ENCODE data around the gene MYH6.
"Not testable (repeated sequence)": the region's sequence is repeated elsewhere in the genome, so short reads cannot be mapped to it uniquely, and the experiment has no call there.

The MYH6 gene

DNA sequence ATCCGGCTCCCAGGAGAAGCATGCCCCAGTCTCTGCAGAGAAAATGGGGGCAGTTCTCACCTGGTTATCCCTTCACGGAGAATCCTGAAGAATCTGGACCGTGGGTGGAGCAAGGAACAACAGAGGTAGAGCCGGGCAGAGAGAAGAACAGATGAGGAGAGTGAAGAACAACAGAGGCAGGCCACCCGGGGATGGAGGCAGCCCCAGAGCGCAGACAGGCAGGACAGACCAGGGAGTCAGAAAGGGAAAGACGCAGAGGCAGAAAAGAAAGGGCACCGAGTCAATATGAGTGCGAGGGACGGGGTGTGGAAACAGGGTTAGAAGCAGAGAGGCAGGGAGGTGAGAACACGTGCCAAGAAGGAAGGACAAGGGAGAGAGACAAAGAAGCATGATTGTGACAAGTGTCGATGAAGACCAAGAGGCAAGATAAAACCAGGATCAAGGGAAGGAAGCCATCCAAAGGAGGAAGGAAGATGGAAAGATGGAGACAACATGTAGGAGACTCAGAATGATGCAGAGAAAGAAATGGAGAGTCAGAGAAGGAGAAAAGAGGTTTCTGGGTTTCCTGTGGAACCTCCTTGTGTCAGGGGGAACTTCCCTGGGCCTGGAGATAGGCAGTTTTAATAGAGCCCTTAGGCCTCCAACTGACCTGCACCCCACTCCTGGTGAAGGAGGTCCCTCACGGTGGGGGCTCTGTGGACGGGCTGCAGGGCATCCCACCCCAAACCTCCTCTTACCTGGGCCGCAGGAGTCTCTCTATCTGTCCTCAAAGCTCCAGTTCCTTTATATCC is at the start of gene MYH6:
Gene MYH6, minus strand, starts transcription at position 758 of the 791 bp plus-strand sequence. CDS start 1,050 bp downstream, outside the sequence.
- no peak for DNase-seq

GRCh38 chr14:23456883-23457586 is 49.0 kb upstream of the MYH6 start:
- not testable (repeated sequence) for DNase-seq

DNA sequence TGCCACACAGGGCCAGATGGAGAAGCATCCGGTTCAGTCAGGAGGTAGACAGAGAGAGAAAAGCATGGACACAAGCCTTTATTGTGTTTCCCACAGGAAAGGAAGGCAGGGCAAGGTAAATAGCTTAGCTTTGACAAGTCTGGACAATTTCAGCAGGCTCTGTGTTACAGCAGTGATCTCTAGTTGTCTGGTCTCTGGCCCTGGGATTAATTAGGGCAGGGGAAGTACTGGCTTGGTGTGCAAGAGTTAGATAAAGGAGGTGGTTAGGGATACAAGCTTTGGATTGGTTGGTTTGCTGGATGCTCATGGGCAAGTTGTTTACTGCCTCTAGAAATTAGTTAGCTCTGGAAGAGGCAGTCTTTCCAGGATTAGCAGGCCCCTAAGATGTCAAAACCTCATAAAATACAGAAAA is 46.4 kb upstream of the MYH6 start:
- no peak for DNase-seq

DNA sequence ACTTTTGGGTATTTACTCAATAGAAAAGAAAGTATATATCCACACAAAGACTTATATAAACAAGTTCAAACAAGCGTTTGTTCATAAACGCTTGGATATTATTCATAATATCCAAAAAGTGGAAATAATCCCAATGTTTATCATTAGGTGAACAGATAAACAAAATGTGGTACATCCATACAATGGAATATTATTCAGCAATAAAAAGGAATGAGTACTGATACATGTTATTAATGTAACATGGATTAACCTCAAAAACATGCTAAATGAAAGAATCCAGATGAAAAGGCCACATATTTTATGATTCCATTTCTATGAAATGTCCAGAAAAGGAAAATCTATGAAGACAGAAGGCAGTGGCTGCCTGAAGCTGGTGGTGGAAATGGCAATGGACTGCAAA is 44.2 kb upstream of the MYH6 start:
- DNase-seq: no peak

GRCh38 chr14:23450379-23450778 is 42.3 kb upstream of the MYH6 start:
- DNase-seq: no peak

DNA sequence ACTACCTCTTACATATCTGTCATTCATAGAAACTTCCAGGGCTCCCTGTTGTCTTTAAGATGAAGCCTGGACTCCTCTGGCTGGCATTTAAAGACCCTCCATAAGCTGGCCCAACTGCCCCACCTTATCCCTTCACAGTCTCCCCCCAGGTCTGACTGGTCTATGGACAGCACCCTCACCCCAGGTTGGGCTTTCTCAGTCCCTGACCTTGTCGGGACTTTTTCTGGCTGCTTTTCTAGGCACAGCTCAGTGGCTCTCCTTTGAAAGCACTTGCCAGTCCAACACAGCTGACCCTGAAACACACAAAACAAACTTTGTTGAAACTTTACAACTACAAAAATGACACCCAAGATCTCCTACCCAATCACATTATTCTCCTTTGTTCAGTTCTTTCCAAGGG is 41.2 kb upstream of the MYH6 start:
- DNase-seq: no peak

DNA sequence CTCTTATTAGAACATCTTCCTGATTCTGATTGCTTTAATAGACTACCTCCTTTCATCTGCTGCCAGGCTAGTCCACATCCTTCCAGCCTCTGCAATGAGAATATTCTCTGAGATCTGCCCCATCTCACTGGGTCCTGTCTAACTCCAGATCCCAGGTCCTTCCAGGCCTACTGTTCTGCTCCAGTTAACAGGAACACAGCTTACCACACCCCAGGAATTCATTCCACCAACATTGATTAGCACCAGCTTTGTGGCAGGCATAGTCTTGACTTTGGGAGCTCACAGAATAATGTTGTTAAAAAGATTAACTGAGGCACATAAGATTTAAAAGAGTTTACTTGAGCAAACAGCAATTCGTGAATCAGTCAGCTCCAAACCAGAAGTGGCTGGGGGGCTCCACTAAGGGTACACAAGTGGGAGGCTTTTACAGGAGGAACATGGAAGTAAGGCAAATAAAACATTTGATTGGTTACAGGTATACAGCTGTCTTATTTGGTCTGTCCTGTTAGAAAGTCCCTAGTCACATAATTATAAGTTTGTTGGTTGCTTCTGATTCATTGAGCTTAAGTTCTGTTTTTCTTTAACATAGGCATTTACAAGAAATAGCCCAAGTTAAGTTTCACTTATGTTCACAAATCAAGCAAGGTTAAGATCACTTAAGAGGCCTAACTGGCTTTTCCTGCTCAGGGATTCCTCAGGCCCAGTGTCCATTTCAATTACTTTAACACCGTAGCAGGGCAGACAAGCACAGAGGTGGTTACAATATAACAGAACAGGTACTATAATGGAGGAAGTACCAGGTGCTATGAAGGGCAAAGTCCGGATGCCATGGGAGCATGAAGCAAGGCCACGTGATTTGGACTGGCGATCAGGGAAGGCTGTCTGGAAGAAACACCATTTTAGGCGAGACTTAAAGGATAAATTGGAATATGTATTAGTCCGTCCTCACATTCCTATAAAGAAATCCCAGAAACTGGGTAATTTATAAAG is 39.6 kb upstream of the MYH6 start:
- DNase-seq: no peak

- no peak for DNase-seq
Observed at GRCh38 chr14:23446291-23446851, 38.3 kb upstream of the MYH6 start.

GRCh38 chr14:23445773-23446172 is 37.7 kb upstream of the MYH6 start:
- DNase-seq: no peak

GRCh38 chr14:23444314-23444713 is 36.2 kb upstream of the MYH6 start:
- no peak for DNase-seq

DNA sequence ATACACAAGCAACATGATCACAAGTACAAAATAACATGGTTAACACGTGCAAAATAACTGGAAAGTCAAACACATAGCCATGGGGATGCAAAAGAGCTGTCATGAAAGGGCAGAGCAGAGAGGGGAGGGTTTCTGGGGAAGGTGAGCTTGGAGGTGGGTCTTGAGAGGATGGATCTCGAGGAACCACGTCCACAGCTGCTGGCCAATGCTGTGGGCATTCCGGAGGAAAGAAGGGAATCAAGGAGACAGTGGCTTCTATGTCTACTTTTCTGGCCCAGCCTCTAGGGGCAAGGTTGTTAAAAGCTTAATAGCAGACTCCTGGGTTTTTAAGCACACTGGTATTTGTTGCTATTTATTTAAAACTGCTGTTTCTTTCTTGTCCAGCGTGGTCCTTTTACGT is 35.8 kb upstream of the MYH6 start:
- no peak for DNase-seq

DNA sequence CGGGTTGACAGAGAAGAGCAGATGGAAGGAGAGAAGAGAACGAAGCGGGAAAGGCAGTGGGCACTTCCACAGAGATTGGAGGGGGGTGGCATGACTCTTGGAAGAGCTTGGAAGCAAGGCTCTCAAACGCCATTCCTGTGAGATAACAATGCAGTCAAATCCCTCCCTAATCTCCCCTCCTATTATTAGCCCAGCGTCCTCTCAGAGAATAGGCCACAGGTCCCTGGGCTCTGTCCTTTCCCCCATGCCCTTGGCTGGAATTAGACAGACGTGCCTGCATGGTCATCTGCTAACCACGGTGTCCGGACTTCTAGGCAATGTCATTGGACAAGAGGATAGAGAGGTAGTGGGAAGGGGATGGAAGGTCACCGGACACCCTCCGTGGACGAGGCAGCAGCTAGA is 35.3 kb upstream of the MYH6 start:
- DNase-seq: no peak

DNA sequence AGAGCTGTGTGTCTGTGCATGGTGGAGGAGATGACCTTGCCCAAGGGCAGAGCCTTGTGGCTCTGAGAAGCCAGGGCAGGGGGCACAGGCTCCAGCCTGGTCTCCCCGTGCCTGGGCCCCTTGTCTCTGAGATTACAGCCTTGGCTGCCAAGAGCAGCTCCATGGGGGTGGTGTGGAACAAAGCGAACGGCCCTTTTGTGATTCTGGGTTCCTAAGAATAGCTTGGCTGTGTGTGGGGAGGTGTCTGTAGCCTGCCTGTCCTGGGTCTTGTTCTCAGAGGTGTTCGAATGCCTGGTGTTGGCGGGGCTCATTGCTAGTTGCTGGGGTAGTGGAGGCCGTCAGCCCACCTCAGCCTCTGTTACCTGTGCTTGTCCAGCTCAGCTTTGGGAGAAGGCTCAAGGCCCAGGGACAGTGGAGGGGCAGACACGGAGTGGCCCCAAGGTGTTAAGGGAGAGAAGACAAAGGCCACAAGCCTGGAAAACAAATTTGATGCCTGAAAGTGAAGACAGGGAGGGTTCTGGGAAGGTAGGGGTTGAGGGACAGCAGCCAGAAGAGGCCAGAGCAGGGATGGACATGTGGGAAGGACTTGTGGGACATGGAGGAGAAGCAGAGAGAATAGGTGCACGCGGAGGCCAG is 34.8 kb upstream of the MYH6 start:
- DNase-seq: no peak

GRCh38 chr14:23441076-23441475 is 33.0 kb upstream of the MYH6 start:
- DNase-seq: no peak

DNA sequence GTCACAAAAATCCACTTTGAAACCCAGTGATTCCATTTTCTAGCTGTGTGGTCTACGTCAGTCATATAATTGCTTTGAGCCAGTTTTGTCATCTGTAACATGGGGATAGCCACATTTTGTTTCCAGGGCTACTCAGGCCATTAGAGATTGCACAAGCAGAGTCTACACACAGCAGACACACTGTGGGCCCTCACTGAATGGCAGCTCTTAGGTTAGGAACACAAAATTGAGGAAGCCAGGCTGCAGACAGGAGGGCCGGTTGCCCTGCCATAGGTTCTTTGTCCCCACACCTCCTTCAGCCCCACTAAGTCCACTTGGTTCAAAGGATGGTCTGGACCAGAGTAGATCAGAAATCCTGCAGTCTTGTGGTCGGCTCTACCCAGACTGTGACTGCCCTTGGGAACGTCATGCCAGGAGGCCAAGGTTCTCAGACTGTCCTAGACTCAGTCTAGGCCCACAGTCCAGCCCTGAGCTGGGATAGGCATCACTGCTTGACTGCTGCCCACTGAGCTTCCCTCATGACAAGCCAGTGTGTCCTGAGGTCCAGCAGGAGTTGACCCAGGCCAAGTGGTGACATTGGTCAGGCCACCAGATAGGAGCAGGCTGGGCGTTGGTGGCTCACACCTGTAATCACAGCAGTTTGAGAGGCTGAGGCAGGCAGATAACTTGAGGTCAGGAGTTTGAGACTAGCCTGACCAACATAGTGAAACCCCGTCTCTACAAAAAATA is 31.2 kb upstream of the MYH6 start:
- no peak for DNase-seq

DNA sequence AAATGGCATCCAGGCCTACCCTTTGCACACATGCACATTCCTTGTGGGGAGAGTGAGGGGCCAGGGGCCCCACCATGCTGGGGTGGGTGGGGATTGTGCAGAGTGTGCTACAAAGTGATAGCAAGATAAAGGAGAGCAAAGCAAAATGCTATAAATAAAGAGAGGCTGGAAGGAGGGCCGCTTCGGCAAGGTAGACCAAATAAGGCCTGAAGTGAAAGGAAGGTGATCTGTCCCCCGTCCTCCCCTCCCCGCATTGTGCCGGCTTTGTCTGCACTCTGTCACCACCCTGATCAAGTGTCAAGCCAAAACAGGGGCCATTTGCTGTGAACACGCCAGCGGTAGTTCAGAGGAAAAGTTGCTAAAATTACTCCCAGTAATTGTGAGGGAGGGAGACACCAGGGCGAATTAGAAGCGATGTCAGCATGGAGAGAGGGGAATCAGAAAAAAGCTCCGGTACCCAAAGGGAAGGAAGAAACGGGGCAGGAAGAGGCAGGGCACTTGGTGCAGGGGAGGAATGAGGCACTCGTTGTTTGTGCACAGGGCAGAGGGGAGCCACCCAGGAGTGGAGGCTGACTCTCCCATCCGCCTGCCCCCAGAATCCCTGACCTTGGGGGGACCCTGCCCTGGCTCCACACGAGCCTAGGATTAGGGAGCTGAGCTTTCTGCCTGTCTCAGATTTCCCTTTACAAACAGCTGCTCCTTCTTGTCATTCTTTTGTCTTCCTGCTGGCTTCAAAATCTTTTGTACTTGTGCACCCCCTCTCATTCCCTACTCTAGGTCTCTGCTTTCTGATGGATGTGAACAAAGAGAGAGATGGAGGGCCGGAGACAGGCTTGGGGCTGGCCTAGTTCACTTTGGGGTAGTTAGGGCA is 30.3 kb upstream of the MYH6 start:
- no peak for DNase-seq

DNA sequence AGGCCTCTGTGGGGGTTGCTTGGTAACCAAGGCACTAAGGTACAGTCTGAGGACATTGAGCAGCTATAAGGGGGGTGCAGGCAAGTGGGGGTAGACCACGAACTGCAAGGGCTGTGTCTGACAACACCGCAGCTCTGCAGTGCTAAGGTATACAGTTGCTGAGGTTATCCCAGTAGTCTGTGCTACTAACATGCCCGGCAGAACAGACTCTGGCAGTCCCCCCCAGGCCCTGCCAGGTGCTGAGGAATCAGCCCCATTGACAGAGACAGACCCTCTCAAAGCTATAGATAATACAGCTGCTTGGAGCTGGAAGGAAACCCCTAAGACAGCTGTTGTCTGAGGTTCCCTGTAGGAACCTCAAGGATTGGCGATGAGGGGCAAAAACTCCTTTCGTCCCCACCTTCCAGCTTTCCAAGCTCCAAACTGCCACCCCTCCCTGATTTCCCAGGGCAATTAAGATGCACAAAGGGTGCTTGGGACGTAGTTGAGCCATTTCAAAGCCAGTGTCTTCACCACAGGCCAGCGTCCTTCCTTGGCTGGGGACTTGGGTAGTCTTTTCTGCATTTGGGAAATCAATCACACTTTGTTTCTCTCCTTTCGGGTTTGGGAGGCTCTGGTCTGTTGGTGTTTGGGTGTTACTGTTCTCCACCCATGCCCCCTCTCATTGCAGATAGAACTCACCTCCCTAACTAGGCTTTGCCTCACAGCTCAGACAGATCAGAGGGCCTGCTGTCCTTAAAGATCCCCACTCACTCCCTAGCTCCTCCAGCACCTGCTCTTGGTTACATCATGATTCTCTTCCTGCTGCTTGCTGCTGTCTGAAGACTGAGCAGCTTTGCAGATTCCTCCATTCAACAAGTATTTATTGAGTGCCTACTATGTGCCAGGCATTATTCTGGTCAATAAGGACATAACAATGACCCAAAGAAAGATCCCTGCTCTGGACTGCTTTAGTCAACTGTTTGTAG is 29.3 kb upstream of the MYH6 start:
- DNase-seq: no peak

DNA sequence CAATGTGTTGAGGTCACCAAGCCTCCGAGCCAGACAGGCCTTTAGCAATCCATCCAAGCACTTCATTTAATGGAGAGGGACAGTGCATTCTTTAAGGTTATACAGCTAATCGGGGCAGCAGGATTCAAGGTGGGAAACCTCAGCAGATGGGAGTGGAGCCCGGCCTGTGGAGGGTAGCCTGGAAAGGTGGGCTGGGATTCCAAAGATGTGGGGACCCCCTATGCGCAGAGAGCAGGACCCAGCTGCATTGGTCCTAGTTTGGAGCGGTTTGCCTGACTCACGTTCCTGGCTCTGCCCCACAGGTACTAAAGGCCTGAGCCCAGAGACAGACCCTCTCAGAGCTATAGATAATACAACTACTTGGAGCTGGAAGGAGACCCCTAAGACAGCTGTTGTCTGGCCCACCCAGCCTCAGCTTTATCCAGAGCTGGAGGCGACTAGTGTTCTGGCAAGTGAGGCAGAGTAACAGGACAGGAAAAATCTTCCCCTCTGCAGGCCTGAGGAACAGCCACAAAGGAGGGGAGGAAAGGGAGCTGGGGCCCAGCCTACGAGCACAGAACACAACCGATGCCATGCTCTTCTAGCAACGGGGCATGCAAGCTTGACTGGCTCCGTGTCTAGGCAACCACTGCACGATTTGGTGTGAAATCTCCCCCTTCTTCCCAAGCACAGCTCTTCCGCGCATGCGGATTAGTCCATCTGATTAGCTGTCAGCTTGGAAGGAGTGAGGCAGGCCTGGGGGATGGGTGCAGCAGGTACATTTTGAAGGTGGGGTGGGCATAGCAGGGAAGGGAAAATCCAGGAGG is 28.5 kb upstream of the MYH6 start:
- DNase-seq: no peak

Measured in DMS79 treated with DMSO at 0.1 percent for 48 hours (cell line).